ENCODE data around the gene MRPL50.
A peak's percentile ranks its signal among the peaks of the same experiment; 100 is the strongest.
"Not testable (repeated sequence)": the region's sequence is repeated elsewhere in the genome, so short reads cannot be mapped to it uniquely, and the experiment has no call there.

MRPL50 gene

DNA sequence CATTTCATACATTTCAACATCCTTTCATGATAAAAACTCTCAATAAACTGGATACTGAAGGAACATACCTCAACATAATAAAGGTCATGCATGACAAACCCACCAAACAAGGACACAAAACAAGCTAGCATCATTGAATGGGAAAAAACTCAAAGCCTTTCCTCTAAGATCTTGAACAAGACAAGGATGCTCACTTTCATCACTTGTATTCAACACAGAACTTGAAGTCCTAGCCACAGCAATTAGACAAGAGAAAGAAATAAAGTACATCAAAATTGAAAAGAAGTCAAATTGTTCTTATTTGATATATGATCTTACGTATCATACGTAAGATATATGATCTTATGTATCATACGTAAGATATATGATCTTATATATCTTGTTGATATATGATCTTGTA is 5.3 kb downstream of the MRPL50 start:
- H3K9me3 ChIP-seq (ENCODE audit: insufficient read depth, low read length): no peaks in the 10 kb centered on the region
- no peak overlapping the region for H3K4me2 ChIP-seq (ENCODE audit: low read depth, low read length, poor library complexity, severe bottlenecking)
- TF ChIP-seq EZH2phosphoT487 (conservative IDR thresholded peaks at IDR 0.05; ENCODE audit: low read length): no peak
- TF ChIP-seq, protein P1, sequence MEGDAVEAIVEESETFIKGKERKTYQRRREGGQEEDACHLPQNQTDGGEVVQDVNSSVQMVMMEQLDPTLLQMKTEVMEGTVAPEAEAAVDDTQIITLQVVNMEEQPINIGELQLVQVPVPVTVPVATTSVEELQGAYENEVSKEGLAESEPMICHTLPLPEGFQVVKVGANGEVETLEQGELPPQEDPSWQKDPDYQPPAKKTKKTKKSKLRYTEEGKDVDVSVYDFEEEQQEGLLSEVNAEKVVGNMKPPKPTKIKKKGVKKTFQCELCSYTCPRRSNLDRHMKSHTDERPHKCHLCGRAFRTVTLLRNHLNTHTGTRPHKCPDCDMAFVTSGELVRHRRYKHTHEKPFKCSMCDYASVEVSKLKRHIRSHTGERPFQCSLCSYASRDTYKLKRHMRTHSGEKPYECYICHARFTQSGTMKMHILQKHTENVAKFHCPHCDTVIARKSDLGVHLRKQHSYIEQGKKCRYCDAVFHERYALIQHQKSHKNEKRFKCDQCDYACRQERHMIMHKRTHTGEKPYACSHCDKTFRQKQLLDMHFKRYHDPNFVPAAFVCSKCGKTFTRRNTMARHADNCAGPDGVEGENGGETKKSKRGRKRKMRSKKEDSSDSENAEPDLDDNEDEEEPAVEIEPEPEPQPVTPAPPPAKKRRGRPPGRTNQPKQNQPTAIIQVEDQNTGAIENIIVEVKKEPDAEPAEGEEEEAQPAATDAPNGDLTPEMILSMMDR (IDR thresholded peaks at IDR 0.05; ENCODE audit: insufficient read depth, low read length, poor library complexity, severe bottlenecking): no peak

DNA sequence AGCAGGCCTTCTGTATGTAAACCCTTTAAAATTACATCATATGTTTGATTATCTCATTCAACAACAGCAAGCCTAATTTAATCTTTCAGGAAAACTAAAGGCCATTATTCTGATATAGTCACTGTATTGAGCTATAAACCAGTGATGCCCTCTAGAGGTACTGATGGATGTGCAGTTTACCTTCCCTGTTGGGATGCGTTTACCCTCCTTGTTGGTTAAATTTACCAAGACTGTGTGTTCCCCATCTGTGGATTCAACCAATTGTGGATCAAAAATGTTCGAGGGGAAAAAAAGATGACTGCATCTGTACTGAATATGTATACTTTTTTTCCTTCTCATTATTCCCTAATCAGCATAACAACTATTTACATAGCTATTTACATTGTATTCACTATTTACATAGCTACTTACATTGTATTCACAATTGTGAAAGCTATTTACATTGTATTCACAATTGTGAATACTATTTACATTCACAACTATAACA is 9.9 kb downstream of the MRPL50 start:
- no peaks in the 10 kb centered on the region for H3K9me2 ChIP-seq (replicated peaks; ENCODE audit: insufficient read depth, low read length)
- peaks cover 30% of the 10 kb centered on the region for H3K79me2 ChIP-seq (ENCODE audit: insufficient read depth, low read length)
- H3F3A ChIP-seq (ENCODE audit: insufficient read depth): no peaks in the 10 kb centered on the region; the same call in 1 of the 2 replicates
- H3K36me3 ChIP-seq (ENCODE audit: low read length): peaks cover 60% of the 10 kb centered on the region
- no peak overlapping the region for H3K4me2 ChIP-seq (ENCODE audit: low read depth, low read length, poor library complexity, severe bottlenecking)
- no peaks in the 10 kb centered on the region for H3K9me3 ChIP-seq (ENCODE audit: insufficient read depth, low read length)
- H3K9ac ChIP-seq (ENCODE audit: low read length): no peak overlapping the region
- H2AFZ ChIP-seq (ENCODE audit: low read depth, low read length, severe bottlenecking): no peak overlapping the region
- H3K27me3 ChIP-seq (ENCODE audit: low read length): no peaks in the 10 kb centered on the region
- TF ChIP-seq, protein P1 (IDR thresholded peaks at IDR 0.05; ENCODE audit: insufficient read depth, low read length, poor library complexity, severe bottlenecking): no peak
- no peak for TF ChIP-seq EZH2phosphoT487 (conservative IDR thresholded peaks at IDR 0.05; ENCODE audit: low read length)
- H3K27ac ChIP-seq (ENCODE audit: low read depth, low read length): no peak overlapping the region
- H3K4me3 ChIP-seq (ENCODE audit: insufficient read depth, low read length, poor library complexity, severe bottlenecking): no peak overlapping the region
- no peaks in the 10 kb centered on the region for H4K20me1 ChIP-seq (ENCODE audit: low read depth, low read length)

More for the DNA sequence above, 5.3 kb downstream of the MRPL50 start:
- Histone ChIP-seq H3K27me3 (ENCODE audit: low read length) (no peaks in the 10 kb centered on the region), H2AFZ (ENCODE audit: low read depth, low read length, severe bottlenecking) (no peak overlapping the region), H3K79me2 (ENCODE audit: insufficient read depth, low read length) (peaks cover 76% of the 10 kb centered on the region), H3K4me3 (ENCODE audit: insufficient read depth, low read length, poor library complexity, severe bottlenecking) (no peak overlapping the region), H3K36me3 (ENCODE audit: low read length) (peaks cover 70% of the 10 kb centered on the region), H3F3A (ENCODE audit: insufficient read depth) (no peaks in the 10 kb centered on the region; the same call in 1 of the 2 replicates), H3K9ac (ENCODE audit: low read length) (no peak overlapping the region), H4K20me1 (ENCODE audit: low read depth, low read length) (no peaks in the 10 kb centered on the region), H3K9me2 (replicated peaks; ENCODE audit: insufficient read depth, low read length) (no peaks in the 10 kb centered on the region), H3K27ac (ENCODE audit: low read depth, low read length) (no peak overlapping the region)

DNA sequence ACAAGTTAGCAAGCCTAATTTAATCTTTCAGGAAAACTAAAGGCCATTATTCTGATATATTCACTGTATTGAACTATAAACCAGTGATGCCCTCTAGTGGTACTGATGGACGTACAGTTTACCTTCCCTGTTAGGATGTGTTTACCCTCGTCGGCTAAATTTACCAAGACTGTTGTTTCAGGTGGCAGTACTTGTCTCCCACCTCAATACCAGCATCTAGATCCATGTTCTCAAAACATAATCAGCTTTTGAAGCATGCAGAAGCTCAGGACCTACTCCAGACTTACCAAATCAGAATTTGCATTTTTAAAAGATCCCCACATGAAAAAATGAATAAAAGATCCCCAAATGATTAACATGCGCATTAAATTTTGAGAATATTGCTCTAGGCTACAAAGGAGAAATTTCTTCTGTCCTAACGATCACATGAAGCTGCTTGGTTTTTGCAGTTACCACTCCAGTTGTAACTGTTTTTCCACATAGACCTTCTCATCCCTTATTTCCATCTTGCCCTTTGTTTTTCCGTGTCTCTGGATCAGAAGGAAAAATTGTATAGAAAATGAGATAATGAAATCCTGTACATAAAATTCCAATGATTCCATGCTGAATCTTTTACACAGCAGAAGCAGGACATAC is 10.4 kb downstream of the MRPL50 start:
- Histone ChIP-seq H3K79me2 (ENCODE audit: insufficient read depth, low read length) (peaks cover 25% of the 10 kb centered on the region), H3F3A (ENCODE audit: insufficient read depth) (no peaks in the 10 kb centered on the region; the same call in 1 of the 2 replicates), H3K9me2 (replicated peaks; ENCODE audit: insufficient read depth, low read length) (no peaks in the 10 kb centered on the region), H4K20me1 (ENCODE audit: low read depth, low read length) (no peaks in the 10 kb centered on the region), H3K4me2 (ENCODE audit: low read depth, low read length, poor library complexity, severe bottlenecking) (no peak overlapping the region), H3K9me3 (ENCODE audit: insufficient read depth, low read length) (no peaks in the 10 kb centered on the region), H3K27ac (ENCODE audit: low read depth, low read length) (no peak overlapping the region), H3K9ac (ENCODE audit: low read length) (no peak overlapping the region), H2AFZ (ENCODE audit: low read depth, low read length, severe bottlenecking) (no peak overlapping the region), H3K27me3 (ENCODE audit: low read length) (no peaks in the 10 kb centered on the region), H3K4me3 (ENCODE audit: insufficient read depth, low read length, poor library complexity, severe bottlenecking) (no peak overlapping the region), H3K36me3 (ENCODE audit: low read length) (peaks cover 55% of the 10 kb centered on the region)
- TF ChIP-seq, protein P1 (IDR thresholded peaks at IDR 0.05; ENCODE audit: insufficient read depth, low read length, poor library complexity, severe bottlenecking): peak; percentile 28
- TF ChIP-seq EZH2phosphoT487 (conservative IDR thresholded peaks at IDR 0.05; ENCODE audit: low read length): no peak

DNA sequence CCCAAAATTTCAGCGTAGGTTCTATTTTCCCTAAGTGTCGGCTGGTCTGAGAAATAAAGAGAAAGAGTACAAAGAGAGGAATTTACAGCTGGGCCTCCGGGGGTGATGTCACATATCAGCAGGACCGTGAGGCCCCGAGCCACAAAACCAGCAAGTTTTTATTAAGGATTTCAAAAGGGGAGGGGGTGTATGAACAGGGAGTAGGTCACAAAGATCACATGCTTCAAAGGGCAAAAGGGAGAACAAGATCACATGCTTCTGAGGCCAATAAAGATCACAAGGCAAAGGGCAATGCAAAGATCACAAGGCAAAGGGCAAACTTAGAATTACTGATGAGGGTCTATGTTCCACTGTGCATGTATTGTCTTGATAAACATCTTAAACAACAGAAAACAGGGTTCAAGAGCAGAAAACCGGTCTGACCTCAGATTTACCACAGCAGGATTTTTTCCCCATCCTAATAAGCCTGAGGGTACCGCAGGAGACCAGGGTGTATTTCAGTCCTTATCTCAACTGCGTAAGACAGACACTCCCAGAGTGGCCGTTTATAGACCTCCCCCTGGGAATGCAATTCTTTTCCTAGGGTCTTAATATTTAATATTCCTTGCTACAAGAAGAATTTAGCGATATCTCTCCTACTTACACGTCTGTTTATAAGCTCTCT is 13.4 kb downstream of the MRPL50 start, which contains the start of gene BAAT:
TSS of gene BAAT (minus strand) at position 134 of the 664 bp plus-strand sequence. CDS start 13,602 bp downstream, outside the sequence.
- H3K36me3 ChIP-seq (ENCODE audit: low read length): peaks cover 37% of the 10 kb centered on the region
- H3K9me3 ChIP-seq (ENCODE audit: insufficient read depth, low read length); H2AFZ ChIP-seq (ENCODE audit: low read depth, low read length, severe bottlenecking); H3K4me2 ChIP-seq (ENCODE audit: low read depth, low read length, poor library complexity, severe bottlenecking); H3K27me3 ChIP-seq (ENCODE audit: low read length); H4K20me1 ChIP-seq (ENCODE audit: low read depth, low read length); H3K79me2 ChIP-seq (ENCODE audit: insufficient read depth, low read length); H3F3A ChIP-seq (ENCODE audit: insufficient read depth); H3K9me2 ChIP-seq (replicated peaks; ENCODE audit: insufficient read depth, low read length); H3K27ac ChIP-seq (ENCODE audit: low read depth, low read length); H3K9ac ChIP-seq (ENCODE audit: low read length); H3K4me3 ChIP-seq (ENCODE audit: insufficient read depth, low read length, poor library complexity, severe bottlenecking): not testable (repeated sequence)

Data from SU-DHL-6 (cell line).